Measurements from ENCODE around the gene DBF4B.
"Not testable (repeated sequence)": the region's sequence is repeated elsewhere in the genome, so short reads cannot be mapped to it uniquely, and the experiment has no call there.

Gene DBF4B, protein sequence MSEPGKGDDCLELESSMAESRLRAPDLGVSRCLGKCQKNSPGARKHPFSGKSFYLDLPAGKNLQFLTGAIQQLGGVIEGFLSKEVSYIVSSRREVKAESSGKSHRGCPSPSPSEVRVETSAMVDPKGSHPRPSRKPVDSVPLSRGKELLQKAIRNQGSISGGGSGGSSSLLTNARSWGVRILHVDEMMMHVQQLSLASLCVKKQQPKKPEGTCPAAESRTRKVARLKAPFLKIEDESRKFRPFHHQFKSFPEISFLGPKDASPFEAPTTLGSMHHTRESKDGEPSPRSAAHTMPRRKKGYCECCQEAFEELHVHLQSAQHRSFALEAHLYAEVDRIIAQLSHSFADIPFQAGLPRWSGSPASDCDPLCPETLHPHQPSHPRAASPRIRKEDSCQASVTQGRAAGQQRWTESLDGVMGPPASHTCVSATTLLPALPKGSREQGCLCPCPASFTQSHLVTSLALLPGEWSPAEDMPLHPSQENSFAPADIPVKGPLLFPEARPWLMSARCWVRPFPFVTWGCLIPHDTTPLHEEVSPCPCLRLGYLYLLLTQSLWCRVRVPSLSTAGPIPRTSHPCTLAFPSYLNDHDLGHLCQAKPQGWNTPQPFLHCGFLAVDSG

DNA sequence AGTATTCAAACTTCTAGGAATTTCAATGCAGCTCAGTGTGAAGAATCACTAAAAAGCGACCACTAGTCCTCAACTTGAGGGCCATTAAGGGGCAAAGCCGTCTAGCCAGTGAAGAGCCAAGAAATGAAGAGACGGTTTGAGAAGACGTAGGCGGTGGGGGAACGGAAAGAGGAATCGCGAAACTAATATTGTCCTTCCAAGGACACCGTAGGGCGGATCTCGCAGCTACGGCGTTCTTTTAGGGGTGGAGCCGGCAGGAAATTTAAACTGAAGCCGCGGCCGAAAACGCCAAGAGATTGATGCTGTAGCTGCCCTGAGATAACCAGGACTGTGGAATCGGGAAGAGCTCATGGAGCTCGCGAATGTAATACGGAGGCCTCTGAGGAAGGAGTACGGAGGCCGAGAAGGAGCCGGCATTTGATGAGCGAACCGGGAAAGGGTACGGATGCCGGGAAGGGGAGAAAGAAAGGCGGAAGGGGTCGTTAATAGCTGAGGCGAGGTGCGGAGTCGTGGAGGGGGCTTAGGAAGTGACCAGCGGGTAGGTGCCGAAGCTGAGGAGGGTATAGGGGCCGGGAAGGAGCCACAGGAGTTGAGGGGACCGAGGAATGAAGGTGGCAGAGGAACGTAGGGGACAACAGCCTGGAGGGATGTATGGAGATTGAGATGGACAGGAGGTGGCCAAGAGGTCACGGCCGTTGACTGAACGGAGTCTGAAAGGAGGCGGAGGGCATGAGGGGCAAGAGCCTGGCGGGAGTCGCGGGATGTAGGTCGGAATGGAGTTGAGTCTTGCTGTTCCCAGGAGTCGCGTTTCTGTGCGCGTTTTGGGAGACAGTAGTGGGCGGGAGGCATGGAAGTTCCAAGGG, at the start of gene DBF4B:
TSS of gene DBF4B (plus strand) at position 265 of the 863 bp plus-strand sequence. CDS start at position 421, 156 bp downstream.
- DNase-seq, result peak; percentile 79 to 87

DNA sequence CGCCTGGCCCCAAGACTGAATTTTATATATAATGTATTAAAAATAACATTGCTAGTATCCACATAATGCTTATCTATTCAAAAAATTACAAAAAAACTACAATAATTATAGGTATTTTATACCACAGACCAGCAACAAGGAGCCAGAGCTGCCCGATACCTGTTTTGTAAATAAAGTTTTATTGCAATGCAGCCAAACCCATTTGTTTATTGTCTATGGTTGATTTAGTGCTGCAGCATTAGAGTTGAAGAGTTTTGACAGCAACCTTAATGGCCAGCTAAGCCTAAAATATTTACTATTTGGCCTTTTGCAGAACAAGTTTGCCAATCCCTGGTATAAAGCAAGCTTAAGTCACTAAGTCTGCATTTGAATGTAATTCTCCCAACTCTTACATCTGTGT, 46.6 kb upstream of the DBF4B start:
- no peak for DNase-seq

DNA sequence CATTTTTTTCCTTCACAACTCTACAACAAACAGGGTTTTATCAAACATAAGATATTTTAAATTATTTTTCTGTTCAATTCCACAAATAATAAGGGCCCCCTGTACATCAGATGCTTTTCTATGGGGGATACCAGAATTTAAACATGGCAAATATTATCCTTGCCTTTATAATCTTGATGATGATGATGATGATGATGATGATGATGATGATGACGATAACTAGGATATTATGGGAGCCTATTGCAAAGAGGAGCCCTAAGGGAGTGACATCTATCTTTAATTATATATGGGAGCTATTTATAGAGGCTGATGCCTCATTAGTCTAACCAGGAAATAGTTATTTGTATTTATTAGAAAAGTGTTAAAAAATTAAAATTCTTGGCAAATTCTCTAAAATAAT, 45.4 kb upstream of the DBF4B start:
- no peak for DNase-seq

DNA sequence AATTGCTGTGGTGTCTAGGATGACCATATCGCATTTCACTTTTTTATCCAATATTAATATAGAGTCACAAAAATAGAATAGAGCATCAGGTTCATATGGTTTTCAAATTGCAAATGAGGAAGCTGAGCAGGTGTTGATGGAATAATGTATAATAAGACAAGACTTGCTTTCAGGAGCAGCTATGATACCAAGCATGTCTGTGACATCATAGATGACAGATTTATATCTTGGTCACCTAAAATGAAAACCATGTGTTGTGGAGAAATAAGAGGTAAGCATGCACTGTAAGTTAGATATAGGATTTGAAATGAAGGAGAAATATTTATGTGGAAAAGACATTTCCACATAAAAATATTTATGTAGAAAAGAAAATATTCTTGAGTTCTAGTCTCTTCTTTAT, 43.6 kb upstream of the DBF4B start:
- no peak for DNase-seq

DNA sequence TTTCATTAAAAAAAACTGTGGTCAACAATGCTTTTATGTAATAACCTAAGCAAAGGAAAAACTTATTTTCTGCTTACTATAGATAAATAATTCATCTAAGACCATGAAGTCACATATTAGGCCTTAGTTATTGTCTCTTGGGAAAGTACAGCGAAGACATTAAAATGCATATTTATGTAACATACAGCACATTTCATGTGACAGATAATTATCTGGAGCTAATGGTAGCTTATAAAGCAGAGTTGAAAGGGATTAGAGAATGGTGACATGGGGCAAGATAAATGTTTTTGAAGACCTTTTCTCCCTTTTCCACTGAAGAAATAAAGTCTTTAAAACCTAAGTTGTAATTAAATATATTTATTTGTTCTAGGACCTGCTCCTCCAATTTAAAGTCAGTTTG, 42.5 kb upstream of the DBF4B start:
- no peak for DNase-seq

DNA sequence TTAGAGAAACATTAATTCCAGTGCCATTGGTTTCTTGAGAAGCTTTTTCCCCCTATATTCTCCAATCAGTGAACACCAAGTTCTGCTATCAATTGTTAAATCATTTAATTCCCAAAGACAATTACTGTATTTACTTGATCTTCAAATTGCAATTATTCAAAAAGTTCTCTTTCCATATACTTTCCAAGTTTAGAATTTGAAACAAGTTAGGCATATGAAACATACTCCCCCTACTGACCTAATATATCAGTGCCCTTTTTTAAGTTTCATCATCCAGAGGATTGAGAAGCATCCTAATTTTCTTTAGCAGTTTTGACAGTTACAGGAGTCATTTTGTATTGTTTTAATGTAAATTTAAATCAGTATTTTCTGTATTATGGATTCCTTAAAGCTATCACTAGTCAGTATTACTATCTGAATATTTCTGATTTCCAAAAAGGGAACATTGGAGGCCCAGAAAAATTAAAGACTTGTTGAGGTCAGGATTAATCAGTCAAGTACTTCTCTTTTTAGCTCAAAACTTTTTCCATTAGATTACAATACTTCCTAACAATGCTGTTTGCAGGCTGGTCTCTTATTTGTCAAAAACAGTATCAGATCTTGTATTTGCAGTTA, 35.9 kb upstream of the DBF4B start:
- DNase-seq, result no peak

DNA sequence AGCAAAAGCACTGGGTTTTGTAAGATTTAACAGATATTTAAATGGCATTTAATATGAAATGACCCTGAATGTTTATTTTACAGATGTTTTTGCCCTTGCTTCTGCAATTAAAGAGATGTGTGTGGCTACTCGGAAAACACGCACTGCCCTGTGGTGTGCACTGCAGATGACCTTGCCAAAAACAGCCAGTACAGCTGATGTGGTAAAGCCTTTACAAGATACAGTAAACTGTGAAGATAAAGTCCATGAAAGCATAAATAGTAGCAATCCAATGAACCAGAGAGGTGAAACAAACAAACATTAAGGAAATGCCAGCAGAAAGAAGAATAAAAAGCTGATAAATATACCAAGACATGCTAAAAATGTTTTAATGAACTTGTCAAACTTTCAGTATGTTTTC, 34.6 kb upstream of the DBF4B start:
- DNase-seq, result no peak

DNA sequence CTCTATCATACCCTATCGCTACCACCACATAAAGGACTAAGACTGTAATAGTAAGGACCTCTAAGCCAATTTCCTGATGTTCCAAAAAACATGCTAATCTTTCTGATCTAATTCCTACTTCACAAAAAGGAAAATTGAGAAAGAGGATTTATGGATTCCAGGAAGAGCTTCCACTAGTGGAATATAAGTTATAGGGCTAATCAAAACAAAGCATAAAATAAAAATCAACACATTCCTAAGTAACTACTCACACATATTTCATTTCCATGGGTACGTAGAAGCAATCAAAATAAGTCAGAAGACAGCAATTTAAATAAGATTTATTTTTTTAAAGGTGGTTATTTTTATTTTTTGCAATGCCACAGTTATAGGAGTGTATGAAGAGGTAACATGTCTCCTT, 31.3 kb upstream of the DBF4B start:
- DNase-seq, result no peak

DNA sequence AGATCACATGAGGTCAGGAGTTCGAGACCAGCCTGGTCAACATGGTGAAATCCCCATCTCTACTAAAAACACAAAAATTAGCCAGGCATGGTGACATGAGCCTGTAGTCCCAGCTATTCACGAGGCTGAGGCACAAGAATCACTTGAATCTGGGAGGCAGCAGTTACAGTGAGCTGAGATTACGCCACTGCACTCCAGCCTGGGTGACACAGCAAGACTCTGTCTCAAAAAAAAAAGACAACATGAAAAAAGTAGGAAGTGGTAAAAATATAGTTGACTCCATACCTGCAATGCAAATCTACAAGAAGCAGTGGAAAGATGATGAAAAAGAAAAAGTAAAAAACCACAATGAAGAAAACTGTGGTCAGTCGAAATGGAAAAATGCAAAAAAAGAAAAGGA, 25.2 kb upstream of the DBF4B start:
- DNase-seq, result not testable (repeated sequence)

DNA sequence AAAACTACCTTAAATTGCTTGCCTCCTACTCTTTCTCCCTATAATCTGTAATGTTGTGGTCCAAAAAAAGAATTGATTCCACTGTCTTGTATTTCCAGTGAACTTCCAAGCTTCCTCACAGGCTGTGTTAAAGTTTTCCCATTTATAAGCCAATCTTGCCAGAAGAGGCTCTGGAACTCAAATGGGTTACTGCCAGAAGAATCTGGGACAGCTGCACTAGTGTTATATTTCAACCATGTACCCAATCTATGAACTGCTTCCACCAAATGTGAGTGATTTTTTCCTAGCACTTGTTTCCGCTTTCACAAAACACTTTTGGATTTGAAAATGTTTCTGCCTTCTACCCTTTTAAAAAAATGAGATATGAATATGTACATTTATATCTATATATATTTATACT, 20.7 kb upstream of the DBF4B start:
- DNase-seq, result no peak

DNA sequence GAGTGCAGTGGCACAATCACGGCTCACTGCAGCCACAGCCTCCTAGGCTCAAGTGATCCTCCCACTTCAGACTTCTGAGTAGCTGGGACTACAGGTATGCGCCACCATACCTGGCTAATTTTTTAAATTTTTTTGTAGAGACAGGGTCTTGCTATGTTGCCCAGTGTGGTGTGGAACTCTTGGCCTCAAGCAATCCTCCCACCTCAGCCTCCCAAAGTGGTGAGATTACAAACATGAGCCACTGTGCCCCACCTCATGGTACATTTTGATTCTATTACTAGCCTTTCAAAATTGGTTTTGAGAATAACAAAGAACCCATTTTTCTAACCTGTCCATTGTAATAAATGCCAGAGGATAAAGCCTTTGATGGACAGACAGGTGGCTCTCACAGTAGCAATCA, 20.3 kb upstream of the DBF4B start:
- DNase-seq, result no peak

DNA sequence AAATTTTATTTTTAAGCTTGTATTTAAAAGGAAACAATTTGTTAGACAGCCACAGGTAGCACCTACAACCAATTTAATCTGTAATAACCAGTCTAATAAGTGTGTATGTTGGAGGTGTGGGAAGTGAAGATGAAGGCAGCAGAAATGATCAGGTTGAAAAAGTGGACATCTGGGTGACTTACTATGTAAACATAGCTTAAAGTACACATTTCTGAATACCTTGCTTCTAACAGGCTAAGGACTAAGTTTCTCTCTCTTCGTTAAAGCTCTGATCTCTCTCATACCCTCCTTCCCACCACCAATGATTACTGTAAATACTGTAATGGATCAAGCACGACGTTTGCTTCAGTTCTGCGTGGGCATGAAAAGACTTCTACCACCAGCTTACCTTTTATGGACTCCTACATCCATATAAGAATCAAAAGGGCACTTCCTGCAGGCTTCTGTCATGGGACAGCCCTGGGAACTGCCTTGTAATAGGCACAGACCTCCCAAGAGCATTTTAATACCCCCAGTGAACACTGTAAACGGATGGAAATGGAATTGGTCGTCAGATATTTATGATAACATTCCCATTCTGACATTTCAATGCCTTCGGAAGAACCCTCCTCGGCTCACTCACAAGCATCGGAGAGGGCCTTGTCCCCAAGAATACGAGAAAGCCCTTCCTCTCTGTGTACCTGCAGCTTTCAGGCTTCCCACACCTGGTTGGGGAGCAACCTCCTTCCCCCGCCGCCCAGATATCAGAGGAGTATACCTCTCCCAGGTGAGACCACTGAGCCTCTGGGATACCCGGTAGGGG, 19.6 kb upstream of the DBF4B start:
- no peak for DNase-seq

DNA sequence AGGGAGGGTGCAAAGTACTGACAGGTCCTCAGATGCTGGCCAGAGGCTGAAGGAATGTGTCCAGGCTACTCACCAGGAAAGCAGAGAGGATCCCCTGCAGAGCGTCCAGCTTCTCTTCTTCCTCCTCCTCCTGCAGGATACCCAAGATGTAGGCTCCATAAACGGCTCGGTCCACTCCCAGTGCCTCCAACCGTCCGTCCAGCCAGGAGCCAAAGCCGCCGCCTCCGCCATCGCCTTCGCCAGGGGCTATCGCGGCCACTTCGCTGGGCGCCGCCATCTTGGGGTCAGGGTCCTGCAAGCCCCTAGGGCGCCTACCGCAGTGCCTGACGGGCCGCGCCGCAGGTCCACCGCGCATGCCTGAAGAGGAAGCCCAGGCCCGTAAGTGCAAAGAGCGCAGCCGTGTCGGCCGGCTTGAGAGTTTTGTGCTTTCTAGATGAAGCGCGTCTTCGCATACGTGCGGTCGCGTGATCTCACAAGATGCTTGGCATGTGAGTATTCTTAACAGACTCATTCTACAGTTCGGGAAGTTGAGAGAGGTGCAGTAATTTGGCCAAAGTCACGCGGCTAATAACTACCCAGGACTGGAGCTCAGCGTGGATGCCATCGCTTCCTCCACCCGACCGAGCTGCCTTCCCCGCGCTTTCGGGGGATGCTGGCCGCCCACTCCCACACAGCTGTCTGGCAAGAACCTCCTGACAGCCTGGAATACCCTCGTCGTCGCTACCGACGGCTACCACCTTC, 18.8 kb upstream of the DBF4B start, which contains the start of gene CCDC43:
TSS of gene CCDC43 (minus strand) at position 300 of the 741 bp plus-strand sequence. CDS start at position 277, 23 bp downstream.
- DNase-seq, result peak; percentile 92 to 94

DNA sequence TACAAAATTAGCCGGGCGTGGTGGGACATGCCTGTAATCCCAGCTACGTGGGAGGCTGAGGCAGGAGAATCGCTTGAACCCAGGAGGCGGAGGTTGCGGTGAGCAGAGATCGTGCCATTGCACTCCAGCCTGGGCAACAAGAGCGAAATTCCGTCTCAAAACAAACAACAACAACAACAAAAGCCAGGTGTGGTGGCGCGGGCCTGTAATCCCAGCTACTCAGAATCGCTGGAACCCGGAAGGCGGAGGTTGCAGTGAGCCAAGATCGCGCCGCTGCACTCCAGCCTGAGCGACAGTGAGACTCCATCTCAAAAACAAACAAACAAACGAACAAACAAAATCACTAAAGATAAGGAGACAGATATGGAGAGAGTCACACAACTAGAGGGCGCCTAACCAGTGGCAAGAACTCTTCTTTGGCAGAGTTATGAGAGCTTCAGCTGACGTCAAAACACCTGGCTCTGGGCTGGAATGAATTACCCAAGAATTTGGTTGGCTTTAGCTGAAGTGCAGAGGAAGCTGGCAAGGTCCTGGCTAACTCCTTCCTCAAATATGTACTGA, 17.6 kb upstream of the DBF4B start:
- DNase-seq, result peak in 1 of 2 experiments; percentile 13

DNA sequence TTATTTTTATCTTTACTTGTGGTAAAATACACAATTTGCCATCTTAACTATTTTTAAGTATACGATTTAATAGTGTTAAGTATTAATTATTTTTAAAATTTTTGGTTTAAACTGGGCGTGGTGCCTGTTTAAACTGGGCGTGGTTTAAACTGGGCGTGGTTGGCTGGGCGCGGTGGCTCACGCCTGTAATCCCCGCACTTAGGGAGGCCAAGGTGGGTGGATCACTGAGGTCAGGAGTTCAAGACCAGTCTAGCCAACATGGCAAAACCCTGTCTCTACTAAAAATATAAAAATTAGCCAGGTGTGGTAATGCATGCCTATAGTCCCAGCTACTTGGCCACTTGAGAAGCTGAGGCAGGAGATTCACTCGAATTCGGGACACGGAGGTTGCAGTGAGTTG, 14.9 kb upstream of the DBF4B start:
- DNase-seq, result no peak

DNA sequence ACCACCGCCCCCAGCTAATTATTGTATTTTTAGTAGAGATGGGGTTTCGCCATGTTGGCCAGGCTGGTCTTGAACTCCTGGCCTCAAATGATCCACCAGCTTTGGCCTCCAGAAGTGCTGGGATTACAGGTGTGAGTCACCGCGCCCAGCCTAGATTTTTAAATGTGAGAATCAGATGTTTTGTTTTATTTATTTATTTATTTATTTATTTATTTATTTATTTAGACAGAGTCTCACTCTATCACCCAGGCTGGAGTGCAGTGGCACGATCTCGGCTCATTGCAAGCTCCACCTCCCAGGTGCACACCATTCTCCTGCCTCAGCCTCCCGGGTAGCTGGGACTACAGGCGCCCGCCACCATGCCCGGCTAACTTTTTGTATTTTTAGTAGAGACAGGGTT, 8.2 kb upstream of the DBF4B start:
- DNase-seq, result not testable (repeated sequence)

DNA sequence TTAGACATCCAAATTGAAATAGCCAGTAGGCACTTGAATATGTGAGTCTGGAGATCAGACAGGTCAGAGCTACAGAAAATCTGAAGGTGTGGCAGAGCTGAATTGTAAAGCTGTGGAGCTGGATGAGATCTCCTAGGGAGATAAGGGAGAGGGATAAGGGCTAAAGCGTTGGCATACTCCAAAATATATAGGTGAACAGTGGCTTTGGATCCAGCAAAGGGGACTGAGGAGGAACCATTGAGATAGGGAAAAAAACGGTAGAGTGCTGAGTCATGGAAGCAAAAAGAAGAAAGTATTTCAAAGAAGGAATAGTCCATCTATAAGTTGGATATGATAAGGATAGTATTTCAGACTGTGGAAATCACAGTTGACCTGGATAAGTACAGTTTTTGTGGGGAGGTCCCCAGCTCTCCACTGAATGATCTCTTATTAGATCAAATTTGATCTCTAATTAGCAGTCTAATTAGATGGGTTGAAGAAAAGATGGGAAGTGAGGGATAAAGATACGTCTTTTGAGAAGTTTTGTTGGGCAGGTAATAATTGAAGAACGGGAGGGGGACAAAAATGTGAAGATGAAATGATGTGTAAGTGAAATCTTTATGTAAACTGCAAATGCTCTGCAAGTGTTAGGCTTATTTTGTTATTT, 587 bp upstream of the DBF4B start:
- DNase-seq, result no peak

DNA sequence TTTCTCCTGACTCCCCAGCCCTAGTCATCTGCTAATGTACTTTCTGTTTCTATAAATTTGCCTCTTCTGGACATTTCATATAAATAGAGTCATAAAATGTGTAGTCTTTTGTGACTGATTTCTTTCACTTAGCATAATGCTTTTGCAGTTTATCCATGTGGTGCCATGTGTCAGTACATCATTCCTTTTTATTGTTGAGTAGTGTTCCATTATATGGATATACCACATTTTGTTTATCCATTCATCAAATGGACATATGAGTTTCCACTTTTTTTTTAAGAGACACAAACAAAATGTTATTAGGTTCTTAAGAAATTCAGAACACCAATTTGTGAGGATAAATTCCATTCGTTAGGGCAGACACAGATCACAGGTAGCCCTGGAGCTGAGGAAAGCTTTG, 11.0 kb downstream of the DBF4B start:
- no peak for DNase-seq

DNA sequence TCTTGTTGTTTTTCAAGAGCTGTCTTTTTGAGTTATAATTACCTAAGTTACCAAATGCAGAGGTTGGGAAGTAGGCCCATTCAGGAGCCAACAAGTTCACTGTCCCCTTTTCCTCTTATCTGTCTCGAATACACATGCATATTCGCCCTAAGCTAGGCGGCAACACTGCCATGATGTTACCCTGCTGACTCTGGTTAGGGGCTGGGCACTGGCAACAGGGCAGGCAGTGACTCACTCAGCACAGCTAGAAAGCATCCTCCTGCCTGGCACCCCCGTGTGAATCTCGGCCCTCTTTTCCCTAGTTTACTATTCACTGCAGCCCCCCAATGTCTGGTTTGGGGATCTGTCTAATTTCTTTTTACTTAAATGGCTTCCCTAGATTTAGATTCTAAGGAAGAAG, 13.8 kb downstream of the DBF4B start:
- DNase-seq, result no peak

DNA sequence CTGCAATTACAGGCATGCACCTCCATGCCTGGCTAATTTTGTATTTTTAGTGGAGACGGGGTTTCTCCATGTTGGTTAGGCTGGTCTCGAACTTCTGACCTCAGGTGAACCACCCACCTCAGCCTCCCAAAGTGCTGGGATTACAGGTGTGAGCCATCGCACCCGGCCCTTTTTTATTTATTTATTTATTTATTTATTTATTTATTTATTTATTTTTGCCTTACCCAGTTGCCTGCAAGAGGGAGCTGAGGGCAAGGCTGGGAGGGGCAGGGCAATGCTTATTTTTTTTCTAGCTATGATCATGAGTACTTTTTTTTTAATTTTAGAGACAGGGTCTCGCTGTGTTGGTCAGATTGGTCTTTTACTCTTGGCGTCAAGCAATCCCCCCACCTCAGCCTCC, 17.7 kb downstream of the DBF4B start:
- DNase-seq, result not testable (repeated sequence)

DNA sequence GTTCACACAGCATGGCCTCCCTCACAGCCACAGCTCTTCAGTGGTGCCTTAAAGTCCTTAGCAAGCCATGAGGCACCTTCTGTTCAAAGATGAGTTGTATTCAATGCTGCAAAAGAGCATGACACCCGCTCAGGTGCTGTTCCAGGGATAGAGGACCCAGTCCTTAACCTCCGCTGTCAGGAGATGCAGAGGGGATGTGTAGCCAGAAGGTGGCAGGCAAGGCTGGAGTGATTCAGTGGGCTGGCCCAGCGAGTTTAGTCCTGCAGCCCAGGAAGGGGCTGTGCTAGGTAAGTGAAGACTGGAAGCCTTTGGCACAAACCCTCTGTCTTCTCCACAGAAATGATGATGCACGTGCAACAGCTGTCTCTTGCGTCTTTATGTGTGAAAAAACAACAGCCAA, 25.3 kb downstream of the DBF4B start:
- DNase-seq, result no peak
